ENCODE measurements around the gene ADGRG3. TPM values are rescaled to one million over a fixed set of nuclear protein-coding genes. Genes with fewer than 3 reads are reported as not detected.
"Not testable (repeated sequence)": the region's sequence is repeated elsewhere in the genome, so short reads cannot be mapped to it uniquely, and the experiment has no call there.

ADGRG3 gene
- total RNA-seq, 1 experiment from 2014 or later = not detected

DNA sequence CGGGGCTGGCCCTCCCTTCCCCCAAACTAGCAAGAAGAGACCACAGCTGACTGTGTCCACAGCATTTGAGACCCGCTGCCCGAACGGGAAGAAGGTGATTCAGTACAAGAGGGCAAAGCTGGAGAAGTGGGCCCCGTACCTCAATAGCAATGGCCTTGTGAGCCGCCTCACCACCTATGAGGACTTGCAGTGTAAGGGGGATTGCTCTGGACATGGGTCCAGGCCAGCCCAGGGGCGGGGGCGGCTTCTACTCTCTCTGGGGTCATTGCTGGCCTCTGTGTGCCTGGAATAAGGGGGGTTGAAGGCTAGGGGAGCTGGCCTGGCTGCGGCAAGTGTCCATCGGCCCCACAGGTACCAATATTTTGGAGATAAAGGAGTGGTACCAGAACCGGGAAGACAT lies 54.5 kb downstream of the ADGRG3 start:
- in situ Hi-C loops (cut with HindIII; ENCODE audit: low pct_unique_long_range_greater_than_20kb, low sequenced_read_pairs) = no loop called here
- DNase-seq (ENCODE audit: low read depth) = no peak

GRCh38 chr16:57723170-57723569 lies 55.1 kb downstream of the ADGRG3 start:
- in situ Hi-C loops (cut with HindIII; ENCODE audit: low pct_unique_long_range_greater_than_20kb, low sequenced_read_pairs) = no loop called here
- DNase-seq (ENCODE audit: low read depth) = no peak

- DNase-seq (ENCODE audit: low read depth) = no peak
- in situ Hi-C loops (cut with HindIII; ENCODE audit: low pct_unique_long_range_greater_than_20kb, low sequenced_read_pairs) = no loop called here
These were observed 56.4 kb downstream of the ADGRG3 start for GRCh38 chr16:57724531-57724930.

DNA sequence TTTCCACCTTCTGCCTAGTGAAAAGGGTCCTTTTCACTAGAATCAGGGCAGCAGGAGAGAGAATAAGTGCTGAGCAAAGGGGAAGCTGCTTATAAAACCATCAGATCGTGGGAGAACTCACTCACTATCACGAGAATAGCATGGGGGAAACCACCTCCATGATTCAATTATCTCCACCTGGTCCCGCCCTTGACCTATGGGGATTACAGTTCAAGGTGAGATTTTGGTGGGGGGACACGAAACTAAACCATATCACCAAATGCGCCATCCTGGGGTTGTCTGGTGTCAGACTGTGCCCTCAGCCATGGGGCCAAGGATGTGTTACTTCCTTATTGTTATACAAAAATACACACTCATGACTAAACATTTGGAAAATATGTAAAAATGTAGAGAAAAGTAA lies 57.0 kb downstream of the ADGRG3 start:
- no peak for DNase-seq (ENCODE audit: low read depth)
- in situ Hi-C loops (cut with HindIII; ENCODE audit: low pct_unique_long_range_greater_than_20kb, low sequenced_read_pairs) = no loop called here

GRCh38 chr16:57725554-57725953 lies 57.4 kb downstream of the ADGRG3 start:
- in situ Hi-C loops (cut with HindIII; ENCODE audit: low pct_unique_long_range_greater_than_20kb, low sequenced_read_pairs) = no loop called here
- DNase-seq (ENCODE audit: low read depth) = no peak

GRCh38 chr16:57725976-57726375 lies 57.9 kb downstream of the ADGRG3 start:
- in situ Hi-C loops (cut with HindIII; ENCODE audit: low pct_unique_long_range_greater_than_20kb, low sequenced_read_pairs) = no loop called here

GRCh38 chr16:57726433-57726947 lies 58.4 kb downstream of the ADGRG3 start:
- DNase-seq (ENCODE audit: low read depth) = no peak
- in situ Hi-C loops (cut with HindIII; ENCODE audit: low pct_unique_long_range_greater_than_20kb, low sequenced_read_pairs) = no loop called here

More at GRCh38 chr16:57725976-57726375, 57.9 kb downstream of the ADGRG3 start:
- DNase-seq (ENCODE audit: low read depth) = no peak

GRCh38 chr16:57727610-57728009 lies 59.5 kb downstream of the ADGRG3 start:
- in situ Hi-C loops (cut with HindIII; ENCODE audit: low pct_unique_long_range_greater_than_20kb, low sequenced_read_pairs) = no loop called here

GRCh38 chr16:57728336-57729181 lies 60.5 kb downstream of the ADGRG3 start:
- DNase-seq (ENCODE audit: low read depth) = no peak
- in situ Hi-C loops (cut with HindIII; ENCODE audit: low pct_unique_long_range_greater_than_20kb, low sequenced_read_pairs) = no loop called here

More at GRCh38 chr16:57727610-57728009, 59.5 kb downstream of the ADGRG3 start:
- no peak for DNase-seq (ENCODE audit: low read depth)

DNA sequence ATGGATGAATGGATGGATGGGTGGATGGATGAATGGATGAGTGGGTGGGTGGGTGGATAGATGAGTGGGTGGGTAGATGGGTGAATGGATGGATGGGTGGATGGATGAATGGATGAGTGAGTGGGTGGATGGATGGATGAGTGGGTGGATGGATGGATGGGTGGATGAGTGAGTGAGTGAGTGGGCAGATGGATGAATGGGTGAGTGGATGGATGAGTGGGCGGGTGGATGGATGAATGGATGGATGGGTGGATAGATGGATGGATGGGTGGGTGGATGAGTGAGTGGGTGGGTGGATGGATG lies 61.0 kb downstream of the ADGRG3 start:
- in situ Hi-C loops (cut with HindIII; ENCODE audit: low pct_unique_long_range_greater_than_20kb, low sequenced_read_pairs) = no loop called here
- no peak for DNase-seq (ENCODE audit: low read depth)

DNA sequence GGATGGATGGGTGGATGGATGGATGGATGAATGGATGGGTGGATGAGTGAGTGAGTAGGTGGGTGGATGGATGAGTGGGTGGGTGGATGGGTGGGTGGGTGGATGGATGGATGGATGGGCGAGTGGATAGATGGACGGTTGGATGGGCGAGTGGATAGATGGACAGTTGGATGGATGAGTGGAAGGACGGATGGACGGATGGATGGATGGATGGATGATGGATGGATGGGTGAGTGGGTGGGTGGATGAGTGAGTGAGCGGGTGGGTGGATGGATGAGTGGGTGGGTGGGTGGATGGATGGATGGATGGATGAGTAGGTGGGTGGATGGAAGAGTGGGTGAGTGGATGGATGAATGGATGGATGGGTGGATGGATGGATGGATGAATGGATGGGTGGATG lies 61.7 kb downstream of the ADGRG3 start:
- DNase-seq (ENCODE audit: low read depth); in situ Hi-C loops (cut with HindIII; ENCODE audit: low pct_unique_long_range_greater_than_20kb, low sequenced_read_pairs): not testable (repeated sequence)

- in situ Hi-C loops (cut with HindIII; ENCODE audit: low pct_unique_long_range_greater_than_20kb, low sequenced_read_pairs) = no loop called here
- DNase-seq (ENCODE audit: low read depth) = no peak
These were observed 62.9 kb downstream of the ADGRG3 start for GRCh38 chr16:57730771-57731730.

DNA sequence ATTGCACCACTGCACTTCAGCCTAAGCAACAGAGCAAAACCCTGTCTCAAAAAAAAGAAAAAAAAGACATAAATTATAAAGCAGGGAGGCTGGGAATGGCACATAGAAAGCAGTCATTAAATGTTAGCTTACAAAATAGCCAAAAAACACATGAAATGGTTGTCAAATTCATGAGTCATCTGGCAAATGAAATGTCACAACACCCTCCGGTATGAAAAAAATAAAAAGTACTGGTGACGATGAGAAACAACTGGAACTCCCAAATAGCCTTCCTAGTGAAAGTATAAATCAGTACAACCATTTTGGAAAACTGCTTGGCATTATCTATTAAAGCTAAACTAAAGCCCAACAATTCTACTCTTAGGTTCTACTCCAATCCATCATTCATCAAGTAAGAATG lies 63.9 kb downstream of the ADGRG3 start:
- in situ Hi-C loops (cut with HindIII; ENCODE audit: low pct_unique_long_range_greater_than_20kb, low sequenced_read_pairs) = no loop called here
- no peak for DNase-seq (ENCODE audit: low read depth)

- in situ Hi-C loops (cut with HindIII; ENCODE audit: low pct_unique_long_range_greater_than_20kb, low sequenced_read_pairs) = no loop called here
These were observed 64.6 kb downstream of the ADGRG3 start for GRCh38 chr16:57732714-57733113.

GRCh38 chr16:57734308-57734924 lies 66.3 kb downstream of the ADGRG3 start:
- in situ Hi-C loops (cut with HindIII; ENCODE audit: low pct_unique_long_range_greater_than_20kb, low sequenced_read_pairs) = no loop called here
- DNase-seq (ENCODE audit: low read depth) = no peak

More at GRCh38 chr16:57732714-57733113, 64.6 kb downstream of the ADGRG3 start:
- DNase-seq (ENCODE audit: low read depth) = no peak

- in situ Hi-C loops (cut with HindIII; ENCODE audit: low pct_unique_long_range_greater_than_20kb, low sequenced_read_pairs) = no loop called here
- peak; percentile 100 for DNase-seq (ENCODE audit: low read depth)
These were observed 67.0 kb downstream of the ADGRG3 start for GRCh38 chr16:57734925-57735754.

GRCh38 chr16:57735755-57736418 lies 67.8 kb downstream of the ADGRG3 start, which contains the start of gene KATNB1:
Gene KATNB1, plus strand, starts transcription at chr16:57735770. Its CDS starts 1,474 bp downstream, at chr16:57737244.
- DNase-seq (ENCODE audit: low read depth) = no peak
- in situ Hi-C loops (cut with HindIII; ENCODE audit: low pct_unique_long_range_greater_than_20kb, low sequenced_read_pairs) = no loop called here

All from Caki2 (cell line).